ENCODE measurements around the gene TSPAN3.

- TF ChIP-seq, protein P1, sequence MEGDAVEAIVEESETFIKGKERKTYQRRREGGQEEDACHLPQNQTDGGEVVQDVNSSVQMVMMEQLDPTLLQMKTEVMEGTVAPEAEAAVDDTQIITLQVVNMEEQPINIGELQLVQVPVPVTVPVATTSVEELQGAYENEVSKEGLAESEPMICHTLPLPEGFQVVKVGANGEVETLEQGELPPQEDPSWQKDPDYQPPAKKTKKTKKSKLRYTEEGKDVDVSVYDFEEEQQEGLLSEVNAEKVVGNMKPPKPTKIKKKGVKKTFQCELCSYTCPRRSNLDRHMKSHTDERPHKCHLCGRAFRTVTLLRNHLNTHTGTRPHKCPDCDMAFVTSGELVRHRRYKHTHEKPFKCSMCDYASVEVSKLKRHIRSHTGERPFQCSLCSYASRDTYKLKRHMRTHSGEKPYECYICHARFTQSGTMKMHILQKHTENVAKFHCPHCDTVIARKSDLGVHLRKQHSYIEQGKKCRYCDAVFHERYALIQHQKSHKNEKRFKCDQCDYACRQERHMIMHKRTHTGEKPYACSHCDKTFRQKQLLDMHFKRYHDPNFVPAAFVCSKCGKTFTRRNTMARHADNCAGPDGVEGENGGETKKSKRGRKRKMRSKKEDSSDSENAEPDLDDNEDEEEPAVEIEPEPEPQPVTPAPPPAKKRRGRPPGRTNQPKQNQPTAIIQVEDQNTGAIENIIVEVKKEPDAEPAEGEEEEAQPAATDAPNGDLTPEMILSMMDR (IDR thresholded peaks at IDR 0.05; ENCODE audit: insufficient read depth, low read length), result no peak
- TF ChIP-seq POLR2AphosphoS5 (IDR thresholded peaks at IDR 0.05; ENCODE audit: low read depth) (no peak), GABPA (IDR thresholded peaks at IDR 0.05; ENCODE audit: low read depth) (no peak)
- TF ChIP-seq, protein P2, sequence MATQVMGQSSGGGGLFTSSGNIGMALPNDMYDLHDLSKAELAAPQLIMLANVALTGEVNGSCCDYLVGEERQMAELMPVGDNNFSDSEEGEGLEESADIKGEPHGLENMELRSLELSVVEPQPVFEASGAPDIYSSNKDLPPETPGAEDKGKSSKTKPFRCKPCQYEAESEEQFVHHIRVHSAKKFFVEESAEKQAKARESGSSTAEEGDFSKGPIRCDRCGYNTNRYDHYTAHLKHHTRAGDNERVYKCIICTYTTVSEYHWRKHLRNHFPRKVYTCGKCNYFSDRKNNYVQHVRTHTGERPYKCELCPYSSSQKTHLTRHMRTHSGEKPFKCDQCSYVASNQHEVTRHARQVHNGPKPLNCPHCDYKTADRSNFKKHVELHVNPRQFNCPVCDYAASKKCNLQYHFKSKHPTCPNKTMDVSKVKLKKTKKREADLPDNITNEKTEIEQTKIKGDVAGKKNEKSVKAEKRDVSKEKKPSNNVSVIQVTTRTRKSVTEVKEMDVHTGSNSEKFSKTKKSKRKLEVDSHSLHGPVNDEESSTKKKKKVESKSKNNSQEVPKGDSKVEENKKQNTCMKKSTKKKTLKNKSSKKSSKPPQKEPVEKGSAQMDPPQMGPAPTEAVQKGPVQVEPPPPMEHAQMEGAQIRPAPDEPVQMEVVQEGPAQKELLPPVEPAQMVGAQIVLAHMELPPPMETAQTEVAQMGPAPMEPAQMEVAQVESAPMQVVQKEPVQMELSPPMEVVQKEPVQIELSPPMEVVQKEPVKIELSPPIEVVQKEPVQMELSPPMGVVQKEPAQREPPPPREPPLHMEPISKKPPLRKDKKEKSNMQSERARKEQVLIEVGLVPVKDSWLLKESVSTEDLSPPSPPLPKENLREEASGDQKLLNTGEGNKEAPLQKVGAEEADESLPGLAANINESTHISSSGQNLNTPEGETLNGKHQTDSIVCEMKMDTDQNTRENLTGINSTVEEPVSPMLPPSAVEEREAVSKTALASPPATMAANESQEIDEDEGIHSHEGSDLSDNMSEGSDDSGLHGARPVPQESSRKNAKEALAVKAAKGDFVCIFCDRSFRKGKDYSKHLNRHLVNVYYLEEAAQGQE (IDR thresholded peaks at IDR 0.05; ENCODE audit: insufficient replicate concordance, low read depth), result no peak
These were observed 22.6 kb downstream of the TSPAN3 start for GRCh38 chr15:77048135-77048876.
